ENCODE results near the gene EFNA5. TPM values are rescaled to one million over a fixed set of nuclear protein-coding genes. Genes with fewer than 3 reads are reported as not detected.

The EFNA5 gene
- total RNA-seq, 1 experiment from 2014 or later: 0.22 TPM

- ChIA-PET POLR2A (no interaction called here), CTCF (no interaction called here), RAD21 (ENCODE audit: low non-redundant PET in 1 of 2, low total read pairs in 2 of 2, uncharacterized antibody in 2 of 2, unreplicated experiment in 2 of 2) (no interaction called here)
- no peak overlapping the region for H3K4me3 ChIP-seq (replicated peaks in 1 of 2; ENCODE audit: low read depth in 1 of 2, low read length in 2 of 2)
- intact Hi-C loops (cut with micrococcal nuclease): no loop called here
- peaks cover 8 to 35% of the 10 kb centered on the region in 2 experiments; a peak in 3 of 4 replicates for H3K4me1 ChIP-seq (ENCODE audit: control insufficient read depth in 1 of 2, insufficient read depth in 2 of 2, low read length in 2 of 2)
- no peaks in the 10 kb centered on the region for H3K79me2 ChIP-seq (ENCODE audit: insufficient read depth, low read length)
- TF ChIP-seq POLR2A (IDR thresholded peaks at IDR 0.05; ENCODE audit: borderline replicate concordance, extremely low read depth, insufficient read depth, insufficient read length): no peak
- no peak for TF ChIP-seq ZFX (IDR thresholded peaks at IDR 0.05)
- TF ChIP-seq RAD21 (IDR thresholded peaks at IDR 0.05; ENCODE audit: low read depth): no peak
- no peak for TF ChIP-seq SIN3A (IDR thresholded peaks at IDR 0.05; ENCODE audit: low read depth)
- TF ChIP-seq EZH2 (IDR thresholded peaks at IDR 0.05): no peak
- TF ChIP-seq MAX (IDR thresholded peaks at IDR 0.05): no peak
- no peak for TF ChIP-seq EZH2phosphoT487 (IDR thresholded peaks at IDR 0.05; ENCODE audit: borderline replicate concordance)
- H3K9ac ChIP-seq (ENCODE audit: low read length): no peak overlapping the region
- no peaks in the 10 kb centered on the region for H3K9me2 ChIP-seq (ENCODE audit: insufficient read depth)
- H3K27me3 ChIP-seq (ENCODE audit: insufficient read depth, low read length): no peaks in the 10 kb centered on the region
- BruUV-seq (replicated peaks): no TSS peak
- H3K9me3 ChIP-seq (ENCODE audit: control insufficient read depth in 1 of 2, insufficient read depth in 1 of 2, low read depth in 1 of 2, low read length in 2 of 2): no peaks in the 10 kb centered on the region
- no peak overlapping the region for H3K27ac ChIP-seq (ENCODE audit: low read depth, low read length)
- H4K20me1 ChIP-seq (ENCODE audit: insufficient read depth): no peaks in the 10 kb centered on the region
- H3K4me2 ChIP-seq (ENCODE audit: low read length): no peak overlapping the region
- no peak overlapping the region for H2AFZ ChIP-seq (ENCODE audit: low read depth, low read length, poor library complexity, severe bottlenecking)
- H3K36me3 ChIP-seq (ENCODE audit: control insufficient read depth in 1 of 2, insufficient read depth in 2 of 2, low read length in 2 of 2): no peaks in the 10 kb centered on the region
- DNase-seq (ENCODE audit: low read depth, low spot score) (no peak), ATAC-seq (no peak)
Observed at GRCh38 chr5:107668154-107669095, 2.3 kb downstream of the EFNA5 start.

GRCh38 chr5:107666051-107666655, 4.6 kb downstream of the EFNA5 start:
- no peak overlapping the region for H3K9ac ChIP-seq (ENCODE audit: low read length)
- no peaks in the 10 kb centered on the region for H4K20me1 ChIP-seq (ENCODE audit: insufficient read depth)
- no peak overlapping the region for H3K4me3 ChIP-seq (replicated peaks in 1 of 2; ENCODE audit: low read depth in 1 of 2, low read length in 2 of 2)
- no peaks in the 10 kb centered on the region for H3K9me2 ChIP-seq (ENCODE audit: insufficient read depth)
- H3K9me3 ChIP-seq (ENCODE audit: control insufficient read depth in 1 of 2, insufficient read depth in 1 of 2, low read depth in 1 of 2, low read length in 2 of 2): no peaks in the 10 kb centered on the region
- DNase-seq (ENCODE audit: low read depth, low spot score) (no peak), ATAC-seq (no peak)
- H3K4me1 ChIP-seq (ENCODE audit: control insufficient read depth in 1 of 2, insufficient read depth in 2 of 2, low read length in 2 of 2): peaks cover 5 to 12% of the 10 kb centered on the region in 2 experiments; a peak in 3 of 4 replicates
- ChIA-PET CTCF (no interaction called here), RAD21 (ENCODE audit: low non-redundant PET in 1 of 2, low total read pairs in 2 of 2, uncharacterized antibody in 2 of 2, unreplicated experiment in 2 of 2) (no interaction called here), POLR2A (no interaction called here)
- intact Hi-C loops (cut with micrococcal nuclease): no loop called here
- H3K27ac ChIP-seq (ENCODE audit: low read depth, low read length): no peak overlapping the region
- no TSS peak for BruUV-seq (replicated peaks)
- peak overlapping the region; percentile 11 for H2AFZ ChIP-seq (ENCODE audit: low read depth, low read length, poor library complexity, severe bottlenecking)
- no peak overlapping the region for H3K4me2 ChIP-seq (ENCODE audit: low read length)
- no peaks in the 10 kb centered on the region for H3K36me3 ChIP-seq (ENCODE audit: control insufficient read depth in 1 of 2, insufficient read depth in 2 of 2, low read length in 2 of 2)
- no peaks in the 10 kb centered on the region for H3K79me2 ChIP-seq (ENCODE audit: insufficient read depth, low read length)
- no peaks in the 10 kb centered on the region for H3K27me3 ChIP-seq (ENCODE audit: insufficient read depth, low read length)
- TF ChIP-seq POLR2AphosphoS5 (IDR thresholded peaks at IDR 0.05; ENCODE audit: low read depth, low read length) (no peak), ZBTB33 (IDR thresholded peaks at IDR 0.05; ENCODE audit: extremely low read depth, insufficient replicate concordance, low read length) (no peak), YY1 (IDR thresholded peaks at IDR 0.05; ENCODE audit: extremely low read depth, insufficient replicate concordance, low read depth, low read length) (no peak), SP1 (IDR thresholded peaks at IDR 0.05; ENCODE audit: low read depth) (no peak), MAX (IDR thresholded peaks at IDR 0.05) (no peak), CTCF (IDR thresholded peaks at IDR 0.05 in 2 of 3, conservative IDR thresholded peaks at IDR 0.05 in 1 of 3; ENCODE audit: borderline replicate concordance in 1 of 3, insufficient read depth in 1 of 3, low read depth in 2 of 3, low read length in 2 of 3) (no peak), SIN3A (IDR thresholded peaks at IDR 0.05; ENCODE audit: low read depth) (no peak), ELF1 (IDR thresholded peaks at IDR 0.05; ENCODE audit: borderline replicate concordance, low read depth) (no peak), ATF3 (IDR thresholded peaks at IDR 0.05) (no peak)
